Amygdala (tissue), 56 donors: Measurements from ENCODE around the gene LZTS2.
A peak's percentile ranks its signal among the peaks of the same experiment; 100 is the strongest.

Source experiments
- DNase-seq, 56 donors: peaks; one replicate each; lab custom pipeline; 2025; lab: John Stamatoyannopoulos, UW

LZTS2 gene

DNA sequence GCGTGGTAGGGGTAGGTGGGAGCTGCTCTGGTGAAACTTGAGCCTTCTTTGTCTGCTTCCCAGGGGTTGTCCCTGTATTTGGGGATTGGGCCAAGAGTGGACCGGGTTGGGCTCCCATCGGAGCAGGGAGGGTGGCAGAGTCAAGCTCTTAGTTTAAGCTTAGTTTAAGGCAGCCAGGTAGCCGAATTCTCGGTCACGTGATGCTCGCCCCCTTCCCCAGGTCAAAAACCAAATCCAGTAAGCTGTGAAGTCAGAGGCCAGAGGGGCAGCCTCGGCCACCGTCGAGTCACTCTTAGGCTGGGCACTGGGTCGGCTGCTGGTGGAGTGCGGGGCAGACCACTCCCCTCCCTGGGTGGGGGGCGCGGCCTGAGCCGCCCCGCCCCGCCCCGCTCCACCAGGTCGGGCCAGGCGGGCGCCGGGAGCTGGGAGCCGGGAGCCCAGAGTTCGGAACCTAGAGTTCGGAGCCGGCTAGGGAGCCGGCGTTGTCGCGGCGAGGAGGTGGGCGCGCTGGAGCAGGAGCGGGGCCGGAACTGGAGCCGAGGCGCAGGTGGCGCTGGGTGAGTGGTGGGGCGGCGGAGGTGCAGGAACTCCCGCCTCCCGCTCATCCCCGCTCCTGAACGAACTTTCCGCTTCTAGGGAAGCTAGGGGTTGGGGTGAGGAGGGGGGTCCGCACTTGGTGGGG is 2.8 kb upstream of the LZTS2 start:
- peak in 3 of 56 donors; percentile 19 to 54 (median 51) for DNase-seq

DNA sequence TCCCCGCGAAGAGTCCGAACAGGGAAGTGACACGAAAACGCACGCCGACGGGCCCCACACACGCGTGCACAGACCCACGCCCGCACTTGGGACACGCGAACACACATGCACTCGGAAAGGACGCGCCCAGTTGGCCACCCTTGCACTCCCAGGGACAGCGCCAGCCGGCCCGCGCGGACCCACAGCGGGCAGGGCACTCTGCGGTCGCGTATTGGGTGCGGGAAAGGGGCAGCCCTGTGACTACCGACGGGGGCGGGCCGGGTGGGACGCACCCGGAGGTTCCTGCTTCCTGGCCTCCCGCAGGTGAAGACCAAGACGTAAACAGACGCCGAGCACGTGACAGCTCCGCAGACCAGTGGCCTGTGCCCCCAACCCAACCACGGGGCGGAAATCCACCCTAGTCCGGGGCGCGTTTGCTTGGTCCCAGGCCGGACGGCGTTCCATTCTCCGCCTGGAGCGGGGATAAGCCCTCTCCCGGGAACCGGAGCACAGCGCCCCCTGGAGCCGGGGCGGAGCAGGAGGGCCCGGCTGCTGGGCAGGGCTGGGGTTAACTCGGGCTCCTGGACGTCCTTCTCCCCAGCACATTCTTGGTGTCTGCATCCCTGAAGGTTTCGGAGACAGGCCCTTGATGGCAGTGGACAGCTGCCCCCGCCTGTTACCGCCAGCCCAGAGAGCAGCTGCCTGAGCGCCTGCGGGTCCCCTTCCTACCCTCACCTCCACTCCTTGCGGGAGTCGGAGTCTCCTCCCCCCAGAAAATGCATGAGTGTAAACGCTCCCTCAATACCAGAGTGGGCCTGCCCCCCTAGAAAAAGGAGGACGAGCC is 2.0 kb upstream of the LZTS2 start:
- peak in 40 of 56 donors; percentile 37 to 89 (median 72) for DNase-seq

DNA sequence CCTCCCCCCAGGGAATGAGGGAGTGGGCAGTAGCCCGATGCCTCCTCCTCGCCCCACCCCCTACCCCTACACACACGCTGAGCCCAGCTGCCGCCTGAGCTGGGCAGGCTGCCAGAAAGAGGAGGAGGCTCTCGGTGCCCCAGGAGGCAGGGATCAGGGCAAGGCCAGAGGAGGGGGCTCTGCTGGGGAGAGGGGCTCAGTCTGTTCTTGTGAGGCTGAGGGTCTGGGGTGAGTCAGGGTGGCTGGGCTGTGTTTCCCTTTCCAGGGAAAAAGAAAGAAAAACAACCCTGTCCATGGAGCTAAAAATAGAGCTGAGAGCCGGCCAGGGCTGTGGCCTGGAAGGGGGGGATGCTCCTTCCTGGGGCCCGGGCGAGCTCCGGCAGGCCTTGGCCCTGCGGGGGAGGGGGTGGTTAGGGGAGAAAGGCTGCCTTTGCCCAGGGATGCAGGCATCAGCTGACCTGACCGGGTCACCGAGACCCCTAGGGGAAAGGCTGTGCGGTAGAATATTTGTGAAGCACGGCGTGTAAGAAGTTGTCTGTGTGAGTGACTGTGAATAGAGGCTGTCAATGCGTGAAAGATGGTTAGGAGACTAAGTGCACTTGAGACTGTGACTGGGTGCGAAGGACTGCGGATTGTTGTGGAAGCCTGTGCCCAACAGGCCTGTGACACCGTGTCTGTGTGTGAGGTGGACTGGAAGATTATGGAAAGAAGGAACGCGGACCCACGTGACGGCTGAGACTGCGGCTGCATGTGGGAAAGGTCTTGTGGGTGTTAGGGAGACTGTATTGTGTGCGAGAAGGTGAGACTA is 1.2 kb upstream of the LZTS2 start:
- peak; percentile 62 to 93 (median 85) for DNase-seq

DNA sequence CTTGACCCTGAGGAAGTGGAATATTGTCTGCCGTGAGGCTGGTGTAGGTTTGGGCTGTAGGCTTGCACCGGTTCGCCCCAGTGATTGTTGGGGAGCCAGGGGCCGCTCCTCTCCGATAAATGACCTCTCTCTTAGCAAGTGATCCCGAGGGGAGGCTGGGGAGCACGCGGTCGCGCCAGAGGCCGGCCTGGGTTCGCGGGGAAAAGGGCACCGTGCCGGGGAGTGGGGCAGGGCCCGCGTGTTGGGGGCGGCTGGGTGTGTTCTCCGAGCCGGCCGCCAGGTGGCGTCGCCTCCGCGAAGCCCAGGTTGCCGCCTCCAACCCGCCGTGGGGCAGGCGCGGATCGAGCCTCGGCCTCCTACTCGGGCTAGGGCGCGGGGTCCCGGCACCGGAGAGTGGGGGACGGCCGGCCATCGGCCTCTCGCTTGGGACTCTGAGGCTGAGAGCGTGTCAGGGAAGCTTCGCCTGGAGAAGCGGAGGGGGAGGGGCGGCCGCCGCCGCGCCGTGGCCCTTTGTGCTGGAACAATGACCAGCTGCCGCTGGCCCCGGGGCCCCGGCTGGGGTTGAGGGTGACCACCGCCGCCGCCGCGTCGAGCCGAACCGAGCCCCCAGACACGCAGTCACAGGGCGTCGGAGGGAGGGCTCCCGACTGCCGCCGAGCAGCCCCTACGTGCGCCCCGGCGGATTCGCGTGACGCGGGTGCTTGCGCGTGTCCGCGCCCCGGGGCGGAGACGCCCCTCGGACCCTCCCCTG is 442 bp upstream of the LZTS2 start:
- DNase-seq: peak in 51 of 56 donors; percentile 44 to 90 (median 75)

DNA sequence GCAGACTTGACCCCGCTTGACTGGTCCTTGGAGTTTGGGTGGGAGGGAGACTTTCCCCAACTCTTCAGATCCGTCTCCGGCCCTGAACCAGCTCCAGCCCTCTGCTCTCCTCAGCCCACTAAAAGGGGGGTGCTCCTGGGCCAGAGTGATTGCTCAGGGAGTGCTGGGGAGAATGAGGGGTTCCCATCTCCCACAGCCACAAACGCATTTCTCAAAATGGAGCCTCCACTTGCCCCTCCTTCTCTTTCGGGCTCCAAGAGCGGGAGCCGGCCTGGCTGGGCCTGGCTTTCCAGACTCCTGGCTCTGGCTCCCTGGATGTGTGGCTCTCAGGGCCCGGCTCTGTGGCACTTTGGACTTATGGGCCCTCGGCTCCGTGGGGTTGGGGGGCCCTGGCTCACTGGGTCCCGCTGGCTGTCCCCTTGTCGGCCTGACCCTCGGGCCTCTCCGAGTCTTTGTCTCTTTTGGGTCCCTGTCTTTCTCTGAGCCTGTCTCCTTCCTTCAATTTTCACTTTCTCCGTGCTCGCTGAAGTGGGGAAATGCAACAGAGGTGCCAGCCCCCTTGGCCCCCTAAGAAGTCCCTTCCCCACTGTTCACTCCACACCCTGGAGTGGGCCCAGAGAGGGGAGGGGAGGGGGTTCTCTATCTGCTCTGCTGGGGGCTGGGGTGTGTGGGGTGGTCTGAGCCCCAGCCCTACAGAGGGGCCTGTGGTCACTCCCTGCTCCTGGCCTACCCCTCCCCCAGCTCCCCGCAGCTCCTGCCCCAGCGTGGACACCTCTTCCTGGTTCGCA is 713 bp downstream of the LZTS2 start:
- DNase-seq: peak in 20 of 56 donors; percentile 22 to 70 (median 49)

DNA sequence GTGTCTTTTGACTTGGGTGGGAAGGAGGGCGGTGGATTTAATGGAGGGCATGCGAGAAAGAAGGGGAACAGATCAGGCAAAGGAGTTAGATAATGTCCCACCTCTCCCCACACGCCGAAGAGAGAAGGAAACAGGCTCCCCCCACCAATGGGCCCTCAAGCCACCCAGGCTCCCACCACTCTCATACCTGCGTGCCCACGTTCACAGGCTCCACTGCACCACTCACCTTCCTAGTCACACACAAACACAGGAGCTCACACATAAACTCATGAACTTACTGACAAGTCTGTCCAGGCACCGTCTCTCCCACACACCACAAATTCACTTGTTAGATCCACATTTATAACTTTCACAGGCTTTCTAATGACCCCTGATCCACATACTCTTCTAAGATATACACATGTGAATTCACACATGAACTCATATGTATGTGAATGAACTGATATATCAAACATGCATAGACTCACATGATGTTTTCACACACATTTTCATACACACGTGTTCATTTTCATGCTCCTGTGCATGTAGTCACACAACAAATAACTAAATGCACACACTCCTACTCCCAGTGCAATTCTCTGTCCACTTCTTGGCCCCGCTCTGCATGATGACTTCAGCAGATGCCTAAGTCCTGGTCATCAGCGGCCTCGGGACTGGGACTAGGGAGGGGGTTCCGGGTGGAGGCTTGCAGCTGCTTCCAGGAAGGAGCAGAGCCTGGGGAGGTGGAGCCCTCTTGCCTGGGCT is 1.5 kb downstream of the LZTS2 start:
- peak in 48 of 56 donors; percentile 11 to 85 (median 61) for DNase-seq

DNA sequence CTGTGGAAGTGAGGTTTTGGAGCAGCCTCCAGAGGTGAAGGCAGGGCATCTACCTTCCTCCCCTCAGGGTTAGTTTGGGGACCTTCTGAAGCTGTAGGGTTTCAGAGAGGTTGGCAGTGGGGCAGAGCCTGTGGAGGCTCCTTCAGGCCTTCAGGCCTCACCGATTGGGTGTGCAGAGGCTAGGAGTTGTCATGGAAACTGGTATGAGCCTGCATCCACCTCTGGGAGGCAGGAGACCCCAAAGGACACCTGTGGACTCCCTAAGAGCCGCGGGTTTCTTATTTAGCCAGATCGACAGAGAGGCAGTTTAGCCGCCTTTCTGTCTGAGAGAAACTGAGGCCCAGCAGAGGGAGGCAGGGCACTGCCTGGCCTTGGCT is 2.0 kb downstream of the LZTS2 start:
- peak in 1 of 56 donors; percentile 15 for DNase-seq

DNA sequence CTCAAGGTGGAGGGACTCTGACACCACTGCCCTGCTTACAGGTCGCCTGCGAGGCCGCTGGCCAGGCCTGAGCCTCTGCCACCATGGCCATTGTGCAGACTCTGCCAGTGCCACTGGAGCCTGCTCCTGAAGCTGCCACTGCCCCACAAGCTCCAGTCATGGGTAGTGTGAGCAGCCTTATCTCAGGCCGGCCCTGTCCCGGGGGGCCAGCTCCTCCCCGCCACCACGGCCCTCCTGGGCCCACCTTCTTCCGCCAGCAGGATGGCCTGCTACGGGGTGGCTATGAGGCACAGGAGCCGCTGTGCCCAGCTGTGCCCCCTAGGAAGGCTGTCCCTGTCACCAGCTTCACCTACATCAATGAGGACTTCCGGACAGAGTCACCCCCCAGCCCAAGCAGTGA is 2.8 kb downstream of the LZTS2 start:
- DNase-seq: no peak

DNA sequence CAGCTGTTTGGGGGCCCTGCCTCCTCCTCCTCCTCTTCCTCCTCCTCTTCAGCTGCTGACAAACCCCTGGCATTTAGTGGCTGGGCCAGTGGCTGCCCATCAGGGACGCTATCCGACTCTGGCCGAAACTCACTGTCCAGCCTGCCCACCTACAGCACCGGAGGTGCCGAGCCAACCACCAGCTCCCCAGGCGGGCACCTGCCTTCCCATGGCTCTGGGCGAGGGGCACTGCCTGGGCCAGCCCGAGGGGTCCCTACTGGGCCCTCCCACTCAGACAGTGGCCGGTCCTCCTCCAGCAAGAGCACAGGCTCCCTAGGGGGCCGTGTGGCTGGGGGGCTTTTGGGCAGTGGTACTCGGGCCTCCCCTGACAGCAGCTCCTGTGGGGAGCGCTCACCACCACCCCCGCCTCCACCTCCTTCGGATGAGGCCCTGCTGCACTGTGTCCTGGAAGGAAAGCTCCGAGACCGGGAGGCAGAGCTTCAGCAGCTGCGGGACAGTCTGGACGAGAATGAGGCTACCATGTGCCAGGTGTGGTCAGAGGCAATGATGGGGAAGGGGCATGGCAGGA is 4.1 kb downstream of the LZTS2 start:
- no peak for DNase-seq

DNA sequence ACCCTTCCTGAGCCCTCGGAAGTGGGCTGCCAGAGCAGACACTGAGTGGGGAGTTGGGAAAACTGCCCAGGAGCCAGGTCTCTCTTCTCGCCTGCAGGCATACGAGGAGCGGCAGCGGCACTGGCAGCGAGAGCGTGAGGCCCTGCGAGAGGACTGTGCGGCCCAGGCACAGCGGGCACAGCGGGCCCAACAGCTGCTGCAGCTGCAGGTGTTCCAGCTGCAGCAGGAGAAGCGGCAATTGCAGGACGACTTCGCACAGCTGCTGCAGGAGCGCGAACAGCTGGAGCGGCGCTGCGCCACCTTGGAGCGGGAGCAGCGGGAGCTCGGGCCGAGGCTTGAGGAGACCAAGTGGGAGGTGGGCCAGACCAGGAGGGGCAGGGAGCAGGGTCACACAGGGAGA is 5.8 kb downstream of the LZTS2 start:
- DNase-seq: no peak

DNA sequence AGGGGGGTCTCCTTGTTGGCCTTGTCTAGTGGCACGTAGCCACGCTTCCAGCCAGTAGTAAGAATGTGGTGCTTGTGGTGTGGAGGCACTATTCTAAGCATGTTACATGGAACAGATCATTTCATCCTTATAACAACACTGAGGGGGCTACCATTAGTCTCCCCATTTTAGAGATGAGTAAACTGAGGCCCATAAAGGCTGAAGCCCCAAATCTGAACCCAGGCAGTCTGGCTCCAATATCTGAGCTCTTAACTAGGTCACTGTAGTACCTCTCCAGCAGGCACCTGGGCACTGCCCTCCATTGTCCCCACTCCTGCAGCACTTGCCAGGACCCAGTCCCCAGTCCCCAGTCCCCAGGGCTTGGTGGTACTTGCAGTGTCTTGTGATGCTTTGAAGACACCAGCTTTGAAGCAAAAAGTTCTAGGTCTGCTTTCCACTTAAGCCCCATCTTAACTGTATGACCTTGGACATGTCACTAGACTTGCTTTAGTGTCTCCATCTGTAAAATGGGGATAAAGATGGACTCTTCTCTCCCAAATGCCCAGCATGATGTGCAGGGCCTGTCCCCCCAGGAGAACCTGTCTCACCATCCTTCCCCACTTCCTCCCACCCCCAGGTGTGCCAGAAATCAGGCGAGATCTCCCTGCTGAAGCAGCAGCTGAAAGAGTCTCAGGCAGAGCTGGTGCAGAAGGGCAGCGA is 6.4 kb downstream of the LZTS2 start:
- no peak for DNase-seq

DNA sequence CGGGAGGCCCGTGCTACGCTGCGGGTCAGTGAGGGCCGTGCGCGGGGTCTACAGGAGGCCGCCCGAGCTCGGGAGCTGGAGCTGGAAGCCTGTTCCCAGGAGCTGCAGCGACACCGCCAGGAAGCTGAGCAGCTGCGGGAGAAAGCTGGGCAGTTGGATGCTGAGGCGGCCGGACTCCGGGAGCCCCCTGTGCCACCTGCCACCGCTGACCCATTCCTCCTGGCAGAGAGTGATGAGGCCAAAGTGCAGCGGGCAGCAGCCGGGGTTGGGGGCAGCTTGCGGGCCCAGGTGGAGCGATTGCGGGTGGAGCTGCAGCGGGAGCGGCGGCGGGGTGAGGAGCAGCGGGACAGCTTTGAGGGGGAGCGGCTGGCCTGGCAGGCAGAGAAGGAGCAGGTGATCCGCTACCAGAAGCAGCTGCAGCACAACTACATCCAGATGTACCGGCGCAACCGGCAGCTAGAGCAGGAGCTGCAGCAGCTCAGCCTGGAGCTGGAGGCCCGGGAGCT is 7.0 kb downstream of the LZTS2 start:
- peak in 15 of 56 donors; percentile 23 to 60 (median 44) for DNase-seq

DNA sequence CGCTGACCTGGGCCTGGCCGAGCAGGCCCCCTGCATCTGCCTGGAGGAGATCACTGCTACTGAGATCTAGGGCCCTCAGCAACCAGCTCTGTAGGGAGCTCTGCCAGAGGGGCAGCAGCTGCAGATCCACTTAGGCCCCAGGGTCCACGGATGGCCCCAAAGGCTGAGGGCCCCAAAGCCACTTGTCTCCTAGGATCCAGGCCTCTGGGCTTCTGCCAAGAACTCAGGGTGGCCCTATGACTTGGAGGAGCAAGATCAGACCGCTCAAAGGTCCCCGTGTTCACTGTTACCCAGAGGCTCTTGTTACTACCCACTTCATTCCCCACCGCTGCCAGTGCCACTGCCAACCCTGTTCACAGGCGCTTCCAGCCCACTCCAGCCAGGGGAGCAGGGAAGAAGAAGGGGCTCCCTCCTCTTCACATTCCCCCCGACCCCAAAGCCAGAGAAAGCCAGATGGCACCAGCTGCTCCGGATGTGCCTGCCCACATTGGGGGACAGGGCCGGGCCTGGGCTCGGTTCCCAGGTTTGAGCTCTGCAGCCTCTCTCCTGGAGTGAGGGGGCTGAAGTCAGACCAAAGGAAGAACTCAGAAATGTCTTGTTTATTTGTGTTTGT is 7.6 kb downstream of the LZTS2 start:
- DNase-seq: peak in 13 of 56 donors; percentile 31 to 66 (median 43)

DNA sequence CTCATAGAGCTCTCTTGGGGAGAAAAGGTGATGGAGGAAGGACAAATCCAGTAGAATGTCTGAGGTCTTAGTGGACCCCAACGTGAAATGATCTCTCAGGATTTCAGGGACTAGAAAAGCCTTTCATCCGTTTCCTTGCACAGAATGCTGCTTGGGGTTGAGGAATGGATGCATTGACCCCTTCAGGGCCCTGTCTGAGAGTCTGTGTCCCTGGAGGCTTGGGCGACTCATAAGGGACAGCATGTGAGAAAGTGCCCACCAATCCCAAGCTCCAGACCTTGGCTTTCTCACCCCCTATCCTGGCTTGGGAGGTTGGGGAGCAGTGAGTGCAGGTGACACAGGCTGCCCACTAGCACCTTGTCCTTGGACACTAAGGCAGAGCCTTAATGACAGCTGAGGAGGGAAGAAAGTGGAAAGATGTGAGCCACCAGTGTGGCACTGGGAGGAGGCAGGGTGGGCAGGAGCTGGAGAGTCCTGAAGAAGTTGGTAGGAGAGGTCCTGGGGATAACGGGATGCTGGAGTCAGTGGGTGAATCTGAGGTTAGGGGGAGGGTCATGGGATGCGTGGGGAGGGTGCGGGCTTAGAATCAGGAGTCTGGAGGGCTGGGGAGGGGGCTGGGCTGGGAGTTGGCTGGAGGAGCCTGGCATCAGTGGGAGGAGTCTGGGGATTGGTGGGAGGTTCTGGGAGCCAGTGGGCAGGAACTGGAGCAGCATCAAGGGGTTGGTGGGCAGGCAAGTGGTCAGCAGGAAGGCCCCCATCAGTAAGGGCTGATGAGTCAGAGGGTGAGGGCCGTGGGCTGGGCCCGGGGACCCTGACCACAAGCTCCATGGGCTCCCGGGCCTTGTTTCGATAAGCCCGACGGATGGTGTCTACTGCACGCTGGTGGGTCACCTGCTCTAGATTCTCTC is 8.6 kb downstream of the LZTS2 start:
- peak in 30 of 56 donors; percentile 31 to 77 (median 58) for DNase-seq

DNA sequence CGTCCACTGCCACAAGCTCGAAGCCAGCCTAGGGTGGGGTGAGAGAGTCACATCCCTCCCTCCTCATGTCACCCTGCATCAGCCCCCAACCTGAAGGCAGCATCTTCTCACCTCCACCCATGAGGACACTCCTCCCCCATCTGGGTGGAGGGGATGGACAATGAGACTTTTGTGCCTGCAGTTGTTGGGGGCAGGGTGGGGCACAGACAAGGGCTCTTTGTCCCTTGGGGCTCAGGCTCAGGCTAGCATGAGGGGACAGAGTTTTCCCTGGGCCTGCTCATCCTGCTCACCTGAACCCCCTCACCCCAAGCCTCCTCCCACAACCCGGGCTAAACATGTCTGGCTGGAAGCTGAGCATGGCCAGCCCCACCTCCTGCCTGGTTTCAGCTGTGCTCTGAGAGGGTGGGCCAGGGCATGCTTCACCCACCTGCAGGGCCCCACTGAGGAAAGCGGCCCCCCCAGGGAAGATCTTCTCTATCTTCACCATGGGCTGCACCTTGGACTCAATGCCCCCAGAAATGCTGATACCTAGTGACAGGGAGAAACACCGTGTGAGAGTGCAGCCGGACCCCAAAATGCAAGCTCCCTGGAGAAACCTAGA is 9.3 kb downstream of the LZTS2 start:
- peak in 49 of 56 donors; percentile 14 to 87 (median 68) for DNase-seq

DNA sequence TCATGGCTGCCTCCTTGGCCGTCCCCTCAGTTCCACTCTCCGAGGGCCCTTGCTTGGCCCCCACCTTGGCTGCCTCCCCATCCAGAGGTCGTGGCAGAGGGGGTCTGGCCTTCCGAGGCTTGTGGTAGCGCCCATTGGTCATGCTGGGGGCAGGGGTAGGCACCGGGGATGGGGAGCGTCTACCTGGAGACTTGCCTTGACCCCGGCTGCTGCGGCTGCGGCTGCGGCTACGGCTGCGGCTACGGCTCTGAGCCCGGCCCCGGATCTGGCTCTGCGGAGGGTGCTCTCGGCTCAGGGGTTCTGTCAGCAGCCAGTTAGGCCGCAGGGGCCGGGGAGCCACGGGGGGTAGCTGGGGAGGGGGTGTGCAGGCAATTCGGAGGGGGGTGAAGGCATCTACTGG is 10.7 kb downstream of the LZTS2 start:
- DNase-seq: no peak
